ENCODE data around the gene ASB3.

ASB3 gene

DNA sequence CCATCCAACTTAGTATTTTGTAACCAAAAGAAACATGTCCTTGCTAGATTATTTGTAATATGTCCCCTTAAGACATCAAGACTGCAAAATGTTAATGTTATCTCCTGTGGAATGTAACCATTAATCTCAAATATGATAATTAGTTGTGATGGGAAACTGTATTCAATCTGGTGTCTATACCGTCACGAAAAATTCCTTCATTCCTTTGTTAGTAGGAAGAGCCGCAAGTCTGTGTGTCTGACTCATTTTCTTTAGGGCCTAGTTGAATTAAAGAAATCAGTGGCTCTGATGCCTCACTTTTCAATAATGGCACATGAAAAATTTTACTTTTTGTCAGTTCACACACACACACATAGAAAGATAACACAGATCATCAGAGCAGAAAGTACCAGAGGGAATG is 146.3 kb downstream of the ASB3 start:
- Histone ChIP-seq H3K36me3 (ENCODE audit: control insufficient read depth, low read depth, low read length) (no peaks in the 10 kb centered on the region), H3K4me3 (ENCODE audit: low read length) (no peak overlapping the region), H3K9ac (ENCODE audit: low read length) (no peak overlapping the region), H3K9me3 (ENCODE audit: control insufficient read depth, low read depth, low read length) (no peaks in the 10 kb centered on the region), H3K27ac (ENCODE audit: low read length) (no peak overlapping the region), H3K4me1 (ENCODE audit: control insufficient read depth, low read depth, low read length) (peaks cover 16% of the 10 kb centered on the region), H3K27me3 (ENCODE audit: control insufficient read depth, insufficient read depth, low read length) (no peaks in the 10 kb centered on the region)

DNA sequence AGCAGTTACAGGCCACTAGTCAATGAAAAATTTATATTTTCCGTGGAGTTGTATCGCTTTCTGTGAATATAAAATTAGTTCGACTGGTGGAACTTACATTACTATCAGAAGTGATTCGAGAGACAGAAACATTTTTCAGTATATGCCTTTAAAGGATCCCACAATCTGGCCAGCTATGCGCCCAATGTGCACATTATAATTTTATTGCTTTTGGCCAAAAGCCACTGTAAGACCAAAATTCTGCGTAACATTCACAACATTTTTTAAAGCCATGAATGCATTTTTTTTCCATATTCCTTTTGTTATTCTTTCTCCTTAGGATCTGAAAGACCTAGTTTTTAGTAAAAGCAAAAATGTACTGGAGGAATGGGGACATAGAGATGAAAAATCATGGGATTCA is 150.2 kb downstream of the ASB3 start:
- no peak overlapping the region for H3K4me3 ChIP-seq (ENCODE audit: low read length)
- no peak overlapping the region for H3K9ac ChIP-seq (ENCODE audit: low read length)
- no peaks in the 10 kb centered on the region for H3K36me3 ChIP-seq (ENCODE audit: control insufficient read depth, low read depth, low read length)
- no peaks in the 10 kb centered on the region for H3K9me3 ChIP-seq (ENCODE audit: control insufficient read depth, low read depth, low read length)
- no peaks in the 10 kb centered on the region for H3K27me3 ChIP-seq (ENCODE audit: control insufficient read depth, insufficient read depth, low read length)
- no peak overlapping the region for H3K27ac ChIP-seq (ENCODE audit: low read length)
- H3K4me1 ChIP-seq (ENCODE audit: control insufficient read depth, low read depth, low read length) = peaks cover 10% of the 10 kb centered on the region

DNA sequence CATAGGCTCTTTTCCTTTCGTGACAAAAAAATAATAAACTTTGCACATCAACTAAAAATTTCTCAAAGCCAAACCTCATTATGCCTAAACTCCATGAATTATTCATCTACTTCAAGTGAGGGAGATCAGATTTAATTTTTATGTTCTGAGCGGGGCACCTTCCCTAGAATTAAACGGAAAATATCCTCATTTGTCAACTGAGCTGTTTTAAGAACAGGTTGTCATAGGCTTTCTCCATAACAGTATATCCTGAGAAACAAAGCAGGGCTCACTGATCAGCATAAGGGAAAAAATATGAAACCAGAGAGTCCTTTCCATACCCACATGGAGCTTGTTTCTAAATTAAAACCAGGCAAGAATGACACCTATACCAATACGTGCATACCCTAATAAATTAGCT is 150.6 kb downstream of the ASB3 start:
- Histone ChIP-seq H3K9me3 (ENCODE audit: control insufficient read depth, low read depth, low read length) (no peaks in the 10 kb centered on the region), H3K27me3 (ENCODE audit: control insufficient read depth, insufficient read depth, low read length) (no peaks in the 10 kb centered on the region), H3K4me3 (ENCODE audit: low read length) (no peak overlapping the region), H3K27ac (ENCODE audit: low read length) (no peak overlapping the region), H3K4me1 (ENCODE audit: control insufficient read depth, low read depth, low read length) (peaks cover 5% of the 10 kb centered on the region), H3K36me3 (ENCODE audit: control insufficient read depth, low read depth, low read length) (no peaks in the 10 kb centered on the region), H3K9ac (ENCODE audit: low read length) (no peak overlapping the region)

DNA sequence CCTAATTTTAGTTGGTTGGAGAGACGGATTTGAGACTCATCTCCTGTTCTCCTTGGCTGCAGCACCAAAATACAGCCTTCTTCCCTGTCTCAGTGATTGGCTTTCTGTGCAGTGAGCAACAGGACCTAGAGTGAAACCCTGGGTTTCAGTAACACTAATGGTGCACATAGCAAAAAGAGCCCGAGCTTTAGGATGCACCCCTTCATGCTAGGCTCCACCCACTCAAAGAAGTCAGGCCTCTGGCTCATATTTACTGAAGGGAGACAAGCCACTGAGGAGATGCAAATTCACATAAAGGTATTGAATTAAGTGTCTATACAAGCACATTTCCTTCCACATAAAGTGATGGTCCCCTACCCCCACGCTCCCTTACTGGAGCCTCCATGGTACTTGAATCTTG is 151.1 kb downstream of the ASB3 start:
- no peaks in the 10 kb centered on the region for H3K9me3 ChIP-seq (ENCODE audit: control insufficient read depth, low read depth, low read length)
- H3K36me3 ChIP-seq (ENCODE audit: control insufficient read depth, low read depth, low read length) = no peaks in the 10 kb centered on the region
- H3K4me1 ChIP-seq (ENCODE audit: control insufficient read depth, low read depth, low read length) = peaks cover 1% of the 10 kb centered on the region
- no peak overlapping the region for H3K27ac ChIP-seq (ENCODE audit: low read length)
- no peak overlapping the region for H3K4me3 ChIP-seq (ENCODE audit: low read length)
- no peak overlapping the region for H3K9ac ChIP-seq (ENCODE audit: low read length)
- no peaks in the 10 kb centered on the region for H3K27me3 ChIP-seq (ENCODE audit: control insufficient read depth, insufficient read depth, low read length)

GRCh38 chr2:53633441-53633840 is 153.3 kb downstream of the ASB3 start:
- no peaks in the 10 kb centered on the region for H3K27me3 ChIP-seq (ENCODE audit: control insufficient read depth, insufficient read depth, low read length)
- H3K4me1 ChIP-seq (ENCODE audit: control insufficient read depth, low read depth, low read length) = no peaks in the 10 kb centered on the region
- no peaks in the 10 kb centered on the region for H3K36me3 ChIP-seq (ENCODE audit: control insufficient read depth, low read depth, low read length)
- no peak overlapping the region for H3K4me3 ChIP-seq (ENCODE audit: low read length)
- no peak overlapping the region for H3K9ac ChIP-seq (ENCODE audit: low read length)
- no peak overlapping the region for H3K27ac ChIP-seq (ENCODE audit: low read length)
- no peaks in the 10 kb centered on the region for H3K9me3 ChIP-seq (ENCODE audit: control insufficient read depth, low read depth, low read length)

- Histone ChIP-seq H3K27me3 (ENCODE audit: control insufficient read depth, insufficient read depth, low read length) (no peaks in the 10 kb centered on the region), H3K9ac (ENCODE audit: low read length) (no peak overlapping the region), H3K4me3 (ENCODE audit: low read length) (no peak overlapping the region), H3K36me3 (ENCODE audit: control insufficient read depth, low read depth, low read length) (no peaks in the 10 kb centered on the region), H3K27ac (ENCODE audit: low read length) (no peak overlapping the region), H3K4me1 (ENCODE audit: control insufficient read depth, low read depth, low read length) (no peaks in the 10 kb centered on the region), H3K9me3 (ENCODE audit: control insufficient read depth, low read depth, low read length) (no peaks in the 10 kb centered on the region)
Measured at GRCh38 chr2:53632714-53633113, 154.0 kb downstream of the ASB3 start.

DNA sequence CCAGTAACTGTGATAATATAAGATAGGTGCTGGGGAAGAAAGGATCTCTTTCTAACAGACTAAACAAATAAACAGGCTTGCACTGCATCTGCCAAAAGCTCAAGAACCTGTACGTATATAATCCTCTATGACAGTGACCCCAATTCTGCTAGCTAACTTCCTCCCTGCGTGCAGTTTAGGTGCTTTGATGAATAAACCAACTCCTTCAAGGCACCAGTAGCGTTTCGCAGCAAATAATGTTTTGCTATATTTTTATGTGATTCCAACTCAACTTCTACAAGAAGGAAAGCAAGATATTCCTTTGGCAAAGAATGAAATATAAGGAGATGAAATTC is 154.7 kb downstream of the ASB3 start:
- no peak overlapping the region for H3K4me3 ChIP-seq (ENCODE audit: low read length)

GRCh38 chr2:53631313-53632125 is 155.2 kb downstream of the ASB3 start:
- H3K36me3 ChIP-seq (ENCODE audit: control insufficient read depth, low read depth, low read length) = no peaks in the 10 kb centered on the region
- H3K27me3 ChIP-seq (ENCODE audit: control insufficient read depth, insufficient read depth, low read length) = no peaks in the 10 kb centered on the region
- H3K4me3 ChIP-seq (ENCODE audit: low read length) = no peak overlapping the region
- H3K9me3 ChIP-seq (ENCODE audit: control insufficient read depth, low read depth, low read length) = no peaks in the 10 kb centered on the region
- H3K4me1 ChIP-seq (ENCODE audit: control insufficient read depth, low read depth, low read length) = no peaks in the 10 kb centered on the region
- no peak overlapping the region for H3K27ac ChIP-seq (ENCODE audit: low read length)
- H3K9ac ChIP-seq (ENCODE audit: low read length) = no peak overlapping the region

More for the DNA sequence above, 154.7 kb downstream of the ASB3 start:
- Histone ChIP-seq H3K36me3 (ENCODE audit: control insufficient read depth, low read depth, low read length) (no peaks in the 10 kb centered on the region), H3K9ac (ENCODE audit: low read length) (no peak overlapping the region), H3K9me3 (ENCODE audit: control insufficient read depth, low read depth, low read length) (no peaks in the 10 kb centered on the region), H3K27ac (ENCODE audit: low read length) (no peak overlapping the region), H3K4me1 (ENCODE audit: control insufficient read depth, low read depth, low read length) (no peaks in the 10 kb centered on the region), H3K27me3 (ENCODE audit: control insufficient read depth, insufficient read depth, low read length) (no peaks in the 10 kb centered on the region)

DNA sequence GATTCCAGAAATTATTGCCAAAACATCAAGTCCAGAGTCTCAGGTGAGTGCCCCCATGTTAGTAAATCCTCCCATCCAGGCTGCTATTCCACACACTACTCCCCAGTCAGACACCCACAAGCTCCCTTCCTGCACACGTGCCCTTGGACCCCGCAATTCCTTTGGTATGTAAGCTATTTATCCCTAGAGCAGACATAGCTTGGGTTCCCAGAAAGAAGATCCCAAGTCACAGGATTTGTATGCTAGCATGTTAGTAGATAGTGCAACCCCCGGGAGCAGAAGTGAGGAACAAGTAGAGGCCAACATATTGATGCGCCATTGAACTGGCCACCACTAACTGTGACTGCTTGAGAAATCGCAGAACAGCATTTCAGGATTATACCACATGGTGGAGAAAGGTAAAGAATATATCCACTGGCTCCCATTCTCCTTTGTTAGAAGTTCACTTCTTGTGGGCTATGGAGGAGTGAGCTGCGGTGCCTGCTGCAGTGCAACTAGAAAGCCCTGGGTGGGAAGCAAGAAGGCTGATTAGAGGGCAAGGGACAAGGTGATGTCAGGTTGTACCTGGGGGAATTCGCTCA is 156.6 kb downstream of the ASB3 start:
- Histone ChIP-seq H3K4me1 (ENCODE audit: control insufficient read depth, low read depth, low read length) (no peaks in the 10 kb centered on the region), H3K9ac (ENCODE audit: low read length) (no peak overlapping the region), H3K9me3 (ENCODE audit: control insufficient read depth, low read depth, low read length) (no peaks in the 10 kb centered on the region), H3K36me3 (ENCODE audit: control insufficient read depth, low read depth, low read length) (no peaks in the 10 kb centered on the region), H3K27me3 (ENCODE audit: control insufficient read depth, insufficient read depth, low read length) (no peaks in the 10 kb centered on the region), H3K27ac (ENCODE audit: low read length) (no peak overlapping the region), H3K4me3 (ENCODE audit: low read length) (no peak overlapping the region)

DNA sequence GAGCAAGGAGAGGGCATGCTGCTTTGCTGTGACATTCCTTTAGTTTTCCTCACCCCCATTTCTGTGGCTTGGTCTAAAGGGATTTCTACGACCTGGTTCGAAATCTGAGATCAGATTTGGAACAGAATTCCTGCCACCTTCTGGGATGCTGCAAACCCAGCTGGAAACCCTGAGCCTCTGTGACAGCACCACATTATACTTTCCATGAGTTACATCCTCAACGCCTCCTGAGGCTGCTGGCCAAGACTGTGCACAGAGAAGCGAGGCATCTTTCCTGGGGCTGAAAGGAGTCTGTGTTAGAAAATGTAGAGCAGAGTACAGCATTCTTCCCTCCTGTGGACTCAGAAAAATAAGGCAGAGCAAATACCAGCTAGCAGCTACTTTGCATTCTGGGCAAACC is 157.3 kb downstream of the ASB3 start:
- H3K27me3 ChIP-seq (ENCODE audit: control insufficient read depth, insufficient read depth, low read length) = no peaks in the 10 kb centered on the region
- no peak overlapping the region for H3K9ac ChIP-seq (ENCODE audit: low read length)
- H3K9me3 ChIP-seq (ENCODE audit: control insufficient read depth, low read depth, low read length) = no peaks in the 10 kb centered on the region
- no peak overlapping the region for H3K27ac ChIP-seq (ENCODE audit: low read length)
- H3K4me1 ChIP-seq (ENCODE audit: control insufficient read depth, low read depth, low read length) = no peaks in the 10 kb centered on the region
- no peaks in the 10 kb centered on the region for H3K36me3 ChIP-seq (ENCODE audit: control insufficient read depth, low read depth, low read length)
- no peak overlapping the region for H3K4me3 ChIP-seq (ENCODE audit: low read length)

DNA sequence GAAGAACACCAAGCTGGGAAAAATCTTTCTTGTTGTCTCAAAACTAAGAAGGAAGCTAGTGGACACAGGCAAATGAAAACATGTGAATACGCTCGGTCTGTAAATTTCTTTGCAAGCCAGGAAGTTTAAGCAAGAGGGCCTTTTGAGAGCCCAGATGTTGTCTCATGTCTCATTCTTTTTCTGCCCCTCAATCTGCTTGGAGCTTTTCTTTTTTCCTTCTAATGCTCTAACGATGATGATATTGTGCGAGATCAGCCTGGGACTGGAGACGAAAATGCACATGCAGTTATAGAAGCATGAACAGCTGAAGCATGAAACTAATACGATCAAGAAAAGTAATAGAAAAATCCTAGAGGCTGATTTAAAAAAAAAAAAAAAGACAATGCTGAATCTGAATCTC is 157.8 kb downstream of the ASB3 start:
- H3K27me3 ChIP-seq (ENCODE audit: control insufficient read depth, insufficient read depth, low read length) = no peaks in the 10 kb centered on the region
- no peaks in the 10 kb centered on the region for H3K4me1 ChIP-seq (ENCODE audit: control insufficient read depth, low read depth, low read length)
- H3K36me3 ChIP-seq (ENCODE audit: control insufficient read depth, low read depth, low read length) = no peaks in the 10 kb centered on the region
- no peak overlapping the region for H3K4me3 ChIP-seq (ENCODE audit: low read length)
- no peak overlapping the region for H3K27ac ChIP-seq (ENCODE audit: low read length)
- H3K9me3 ChIP-seq (ENCODE audit: control insufficient read depth, low read depth, low read length) = no peaks in the 10 kb centered on the region
- H3K9ac ChIP-seq (ENCODE audit: low read length) = no peak overlapping the region

DNA sequence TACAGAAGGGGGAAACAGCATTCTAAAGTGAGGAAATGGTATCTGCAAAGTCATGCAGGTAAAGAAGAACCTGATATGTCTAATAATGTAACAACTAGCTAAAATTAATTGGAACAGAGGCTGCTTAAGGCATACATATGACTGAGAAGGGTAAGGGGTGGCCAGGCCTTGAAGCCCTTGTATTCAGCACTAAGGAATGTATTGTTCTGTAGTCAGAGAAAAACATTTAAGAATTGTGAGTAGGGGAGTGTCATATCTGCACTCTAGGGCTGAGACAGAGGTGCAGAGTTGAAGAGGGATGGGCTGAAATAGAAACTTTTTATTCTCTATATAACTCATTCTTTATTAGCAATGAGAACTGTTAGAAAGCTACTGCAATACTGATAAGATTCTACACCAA is 164.6 kb downstream of the ASB3 start:
- no peaks in the 10 kb centered on the region for H3K9me3 ChIP-seq (ENCODE audit: control insufficient read depth, low read depth, low read length)
- no peak overlapping the region for H3K4me3 ChIP-seq (ENCODE audit: low read length)
- H3K36me3 ChIP-seq (ENCODE audit: control insufficient read depth, low read depth, low read length) = no peaks in the 10 kb centered on the region
- H3K27me3 ChIP-seq (ENCODE audit: control insufficient read depth, insufficient read depth, low read length) = no peaks in the 10 kb centered on the region
- H3K4me1 ChIP-seq (ENCODE audit: control insufficient read depth, low read depth, low read length) = no peaks in the 10 kb centered on the region
- no peak overlapping the region for H3K9ac ChIP-seq (ENCODE audit: low read length)
- H3K27ac ChIP-seq (ENCODE audit: low read length) = no peak overlapping the region

All from iPS-18a (cell line).